ENCODE data around the gene HSD17B13.
"Not testable (repeated sequence)": the region's sequence is repeated elsewhere in the genome, so short reads cannot be mapped to it uniquely, and the experiment has no call there.

HSD17B13 gene

GRCh38 chr4:87305562-87305961 is 17.1 kb downstream of the HSD17B13 start:
- H3K4me1 Mint-ChIP-seq (ENCODE audit: low read depth in 2 of 2) = no peaks in the 10 kb centered on the region
- ATAC-seq (replicated peaks) (no peak), DNase-seq (no peak)
- no peak overlapping the region for H3K4me3 Mint-ChIP-seq
- H3K9me3 Mint-ChIP-seq = no peaks in the 10 kb centered on the region
- no peak overlapping the region for H3K27ac Mint-ChIP-seq
- H3K36me3 Mint-ChIP-seq (ENCODE audit: insufficient read depth) = peaks cover 3% of the 10 kb centered on the region
- peaks cover 0 to 9% of the 10 kb centered on the region in 2 donors for H3K27me3 Mint-ChIP-seq

GRCh38 chr4:87304745-87305432 is 17.8 kb downstream of the HSD17B13 start:
- Mint-ChIP-seq H3K4me3 (no peak overlapping the region), H3K4me1 (ENCODE audit: low read depth in 2 of 2) (no peaks in the 10 kb centered on the region), H3K9me3 (no peaks in the 10 kb centered on the region), H3K27ac (no peak overlapping the region), H3K36me3 (ENCODE audit: insufficient read depth) (peaks cover 3% of the 10 kb centered on the region), H3K27me3 (peaks cover 0 to 9% of the 10 kb centered on the region in 2 donors)
- ATAC-seq (replicated peaks) (no peak), DNase-seq (no peak)

GRCh38 chr4:87299898-87300297 is 22.8 kb downstream of the HSD17B13 start:
- no peak overlapping the region for H3K27ac Mint-ChIP-seq
- H3K36me3 Mint-ChIP-seq (ENCODE audit: insufficient read depth) = no peaks in the 10 kb centered on the region
- no peaks in the 10 kb centered on the region for H3K4me1 Mint-ChIP-seq (ENCODE audit: low read depth in 2 of 2)
- ATAC-seq (replicated peaks) (no peak), DNase-seq (no peak)
- peaks cover 0 to 19% of the 10 kb centered on the region in 2 donors for H3K27me3 Mint-ChIP-seq
- H3K4me3 Mint-ChIP-seq = no peak overlapping the region
- no peaks in the 10 kb centered on the region for H3K9me3 Mint-ChIP-seq

- peaks cover 3 to 12% of the 10 kb centered on the region in 2 donors for H3K9me3 Mint-ChIP-seq
Observed at GRCh38 chr4:87298362-87298761, 24.3 kb downstream of the HSD17B13 start.

GRCh38 chr4:87294911-87295310 is 27.8 kb downstream of the HSD17B13 start:
- peaks cover 3 to 14% of the 10 kb centered on the region in 2 donors for H3K9me3 Mint-ChIP-seq
- not testable (repeated sequence) for H3K4me1 Mint-ChIP-seq (ENCODE audit: low read depth in 2 of 2); H3K36me3 Mint-ChIP-seq (ENCODE audit: insufficient read depth)

More at GRCh38 chr4:87298362-87298761, 24.3 kb downstream of the HSD17B13 start:
- Mint-ChIP-seq H3K27ac (no peak overlapping the region), H3K36me3 (ENCODE audit: insufficient read depth) (no peaks in the 10 kb centered on the region), H3K27me3 (peaks cover 0 to 19% of the 10 kb centered on the region in 2 donors), H3K4me1 (ENCODE audit: low read depth in 2 of 2) (no peaks in the 10 kb centered on the region), H3K4me3 (no peak overlapping the region)
- DNase-seq (no peak), ATAC-seq (replicated peaks) (no peak)

GRCh38 chr4:87293889-87294288 is 28.8 kb downstream of the HSD17B13 start:
- not testable (repeated sequence) for H3K4me3 Mint-ChIP-seq; ATAC-seq (replicated peaks)

More at GRCh38 chr4:87294911-87295310, 27.8 kb downstream of the HSD17B13 start:
- DNase-seq; H3K27me3 Mint-ChIP-seq; H3K4me3 Mint-ChIP-seq; ATAC-seq (replicated peaks); H3K27ac Mint-ChIP-seq: not testable (repeated sequence)

GRCh38 chr4:87286970-87287369 is 35.7 kb downstream of the HSD17B13 start:
- H3K36me3 Mint-ChIP-seq (ENCODE audit: insufficient read depth) = no peaks in the 10 kb centered on the region
- H3K4me3 Mint-ChIP-seq = no peak overlapping the region
- peaks cover 0 to 9% of the 10 kb centered on the region in 2 donors for H3K27me3 Mint-ChIP-seq
- H3K4me1 Mint-ChIP-seq (ENCODE audit: low read depth in 2 of 2) = no peaks in the 10 kb centered on the region
- H3K9me3 Mint-ChIP-seq = peaks cover 13 to 16% of the 10 kb centered on the region in 2 donors
- no peak for ATAC-seq (replicated peaks)
- no peak overlapping the region for H3K27ac Mint-ChIP-seq
- no peak for DNase-seq

More at GRCh38 chr4:87293889-87294288, 28.8 kb downstream of the HSD17B13 start:
- H3K4me1 Mint-ChIP-seq (ENCODE audit: low read depth in 2 of 2); DNase-seq; H3K27me3 Mint-ChIP-seq; H3K27ac Mint-ChIP-seq; H3K36me3 Mint-ChIP-seq (ENCODE audit: insufficient read depth): not testable (repeated sequence)
- H3K9me3 Mint-ChIP-seq = peaks cover 3 to 14% of the 10 kb centered on the region in 2 donors

- H3K36me3 Mint-ChIP-seq (ENCODE audit: insufficient read depth); H3K27ac Mint-ChIP-seq; H3K27me3 Mint-ChIP-seq; ATAC-seq (replicated peaks); H3K4me3 Mint-ChIP-seq; H3K4me1 Mint-ChIP-seq (ENCODE audit: low read depth in 2 of 2); DNase-seq: not testable (repeated sequence)
- H3K9me3 Mint-ChIP-seq = peaks cover 13 to 16% of the 10 kb centered on the region in 2 donors
Observed at GRCh38 chr4:87284268-87284667, 38.4 kb downstream of the HSD17B13 start.

- Mint-ChIP-seq H3K36me3 (ENCODE audit: insufficient read depth) (no peaks in the 10 kb centered on the region), H3K9me3 (peaks cover 13 to 16% of the 10 kb centered on the region in 2 donors)
Observed at GRCh38 chr4:87283151-87283550, 39.5 kb downstream of the HSD17B13 start.

GRCh38 chr4:87281603-87282002 is 41.1 kb downstream of the HSD17B13 start:
- no peaks in the 10 kb centered on the region for H3K4me1 Mint-ChIP-seq (ENCODE audit: low read depth in 2 of 2)
- no peak overlapping the region for H3K27ac Mint-ChIP-seq
- H3K27me3 Mint-ChIP-seq = peaks cover 14 to 15% of the 10 kb centered on the region in 2 donors
- H3K4me3 Mint-ChIP-seq = no peak overlapping the region
- ATAC-seq (replicated peaks) (no peak), DNase-seq (no peak)
- peaks cover 6 to 10% of the 10 kb centered on the region in 2 donors for H3K9me3 Mint-ChIP-seq
- no peaks in the 10 kb centered on the region for H3K36me3 Mint-ChIP-seq (ENCODE audit: insufficient read depth)

More at GRCh38 chr4:87283151-87283550, 39.5 kb downstream of the HSD17B13 start:
- no peak for DNase-seq
- Mint-ChIP-seq H3K4me3 (no peak overlapping the region), H3K4me1 (ENCODE audit: low read depth in 2 of 2) (no peaks in the 10 kb centered on the region), H3K27ac (no peak overlapping the region), H3K27me3 (peaks cover 12% of the 10 kb centered on the region in 2 donors)
- no peak for ATAC-seq (replicated peaks)

GRCh38 chr4:87278335-87278794 is 44.3 kb downstream of the HSD17B13 start:
- no peak overlapping the region for H3K27ac Mint-ChIP-seq
- DNase-seq = no peak
- H3K9me3 Mint-ChIP-seq = no peaks in the 10 kb centered on the region
- H3K36me3 Mint-ChIP-seq (ENCODE audit: insufficient read depth) = no peaks in the 10 kb centered on the region
- no peak overlapping the region for H3K4me3 Mint-ChIP-seq
- H3K27me3 Mint-ChIP-seq = peaks cover 12 to 29% of the 10 kb centered on the region in 2 donors
- no peaks in the 10 kb centered on the region for H3K4me1 Mint-ChIP-seq (ENCODE audit: low read depth in 2 of 2)
- no peak for ATAC-seq (replicated peaks)

GRCh38 chr4:87275311-87275710 is 47.4 kb downstream of the HSD17B13 start:
- peaks cover 33 to 54% of the 10 kb centered on the region in 2 donors for H3K27me3 Mint-ChIP-seq
- H3K36me3 Mint-ChIP-seq (ENCODE audit: insufficient read depth) = no peaks in the 10 kb centered on the region
- no peaks in the 10 kb centered on the region for H3K4me1 Mint-ChIP-seq (ENCODE audit: low read depth in 2 of 2)
- ATAC-seq (replicated peaks) (no peak), DNase-seq (no peak)
- no peaks in the 10 kb centered on the region for H3K9me3 Mint-ChIP-seq
- H3K4me3 Mint-ChIP-seq = no peak overlapping the region
- no peak overlapping the region for H3K27ac Mint-ChIP-seq

- DNase-seq (no peak), ATAC-seq (replicated peaks) (no peak)
- H3K27me3 Mint-ChIP-seq = peaks cover 34 to 54% of the 10 kb centered on the region in 2 donors
- no peak overlapping the region for H3K27ac Mint-ChIP-seq
- no peaks in the 10 kb centered on the region for H3K4me1 Mint-ChIP-seq (ENCODE audit: low read depth in 2 of 2)
- no peaks in the 10 kb centered on the region for H3K9me3 Mint-ChIP-seq
- H3K36me3 Mint-ChIP-seq (ENCODE audit: insufficient read depth) = no peaks in the 10 kb centered on the region
- H3K4me3 Mint-ChIP-seq = no peak overlapping the region
Observed at GRCh38 chr4:87274803-87275202, 47.9 kb downstream of the HSD17B13 start.

GRCh38 chr4:87274327-87274726 is 48.4 kb downstream of the HSD17B13 start:
- Mint-ChIP-seq H3K9me3 (no peaks in the 10 kb centered on the region), H3K4me3 (no peak overlapping the region), H3K36me3 (ENCODE audit: insufficient read depth) (no peaks in the 10 kb centered on the region), H3K27me3 (peaks cover 34 to 54% of the 10 kb centered on the region in 2 donors), H3K27ac (no peak overlapping the region), H3K4me1 (ENCODE audit: low read depth in 2 of 2) (no peaks in the 10 kb centered on the region)
- DNase-seq = no peak
- ATAC-seq (replicated peaks) = no peak
